AG08396 (cell line): ENCODE data around the gene PCGF3.
"Not testable (repeated sequence)": the region's sequence is repeated elsewhere in the genome, so short reads cannot be mapped to it uniquely, and the experiment has no call there.

Source experiments
- DNase-seq: peaks from one replicate; pipeline ENCODE4 v3.0.0; 2012; ENCODE audit warnings: low spot score, mixed read lengths

PCGF3 gene

DNA sequence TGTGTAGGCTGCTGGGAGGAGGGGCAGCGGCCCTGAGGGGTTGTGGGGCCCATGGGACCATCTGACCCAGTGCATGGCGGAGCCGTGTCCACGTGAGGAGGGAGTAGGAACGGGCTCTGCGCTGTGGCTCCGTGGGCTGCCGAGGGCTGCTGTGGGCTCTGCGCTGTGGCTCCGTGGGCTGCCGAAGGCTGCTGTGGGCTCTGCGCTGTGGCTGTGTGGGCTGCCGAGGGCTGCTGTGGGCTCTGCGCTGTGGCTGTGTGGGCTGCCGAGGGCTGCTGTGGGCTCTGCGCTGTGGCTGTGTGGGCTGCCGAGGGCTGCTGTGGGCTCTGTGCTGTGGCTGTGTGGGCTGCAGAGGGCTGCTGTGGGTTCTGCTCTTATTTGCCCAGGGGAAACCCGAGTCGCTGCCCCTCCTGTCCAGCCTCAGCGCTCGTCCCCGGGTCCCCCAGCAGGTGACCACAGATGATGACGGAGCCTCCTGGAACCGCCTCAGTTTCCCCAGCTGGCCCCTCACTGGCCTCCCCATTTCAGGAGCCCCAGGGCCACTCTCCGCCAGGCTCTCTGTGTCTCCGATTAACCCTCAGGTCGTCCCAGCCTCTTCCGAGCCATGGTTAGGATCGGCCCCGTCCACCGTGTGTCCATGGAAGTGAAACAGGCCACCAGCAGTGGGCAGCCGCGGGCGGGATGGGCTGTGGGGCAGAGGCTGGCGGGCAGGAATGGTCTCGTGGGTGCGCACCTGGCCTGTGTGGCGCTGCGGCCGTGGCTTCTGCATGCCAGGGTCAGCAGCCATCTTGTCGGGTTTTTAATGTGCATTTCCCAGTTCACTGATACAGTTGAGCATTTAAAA is 20.0 kb downstream of the PCGF3 start:
- DNase-seq: no peak

DNA sequence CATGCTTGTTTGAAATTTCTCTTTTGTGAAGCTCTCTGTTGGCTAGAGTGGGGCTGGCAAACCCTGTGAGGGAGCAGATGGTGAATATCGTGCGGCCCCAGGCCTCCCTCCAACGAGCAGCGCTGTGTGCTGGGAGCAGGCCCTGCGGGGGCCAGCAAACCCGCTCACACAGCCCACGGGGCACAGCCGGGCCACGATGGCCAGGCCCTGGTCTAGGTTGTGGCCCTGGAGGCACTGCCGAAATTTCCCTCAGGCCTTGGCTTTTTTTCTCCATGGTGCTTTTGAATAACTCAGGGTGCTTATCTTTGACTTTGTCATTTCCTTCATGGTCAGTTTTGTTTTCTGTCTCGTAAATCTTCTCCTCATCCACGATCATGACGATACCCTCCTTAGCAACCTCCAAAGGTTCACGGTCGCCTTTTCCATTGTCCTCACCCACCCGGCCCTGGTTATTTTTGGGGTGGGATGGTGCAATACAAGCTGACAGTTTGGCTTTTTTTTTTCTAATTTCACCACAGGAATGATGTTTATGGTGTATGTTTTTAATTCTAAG is 20.7 kb downstream of the PCGF3 start:
- peak; percentile 70 for DNase-seq

DNA sequence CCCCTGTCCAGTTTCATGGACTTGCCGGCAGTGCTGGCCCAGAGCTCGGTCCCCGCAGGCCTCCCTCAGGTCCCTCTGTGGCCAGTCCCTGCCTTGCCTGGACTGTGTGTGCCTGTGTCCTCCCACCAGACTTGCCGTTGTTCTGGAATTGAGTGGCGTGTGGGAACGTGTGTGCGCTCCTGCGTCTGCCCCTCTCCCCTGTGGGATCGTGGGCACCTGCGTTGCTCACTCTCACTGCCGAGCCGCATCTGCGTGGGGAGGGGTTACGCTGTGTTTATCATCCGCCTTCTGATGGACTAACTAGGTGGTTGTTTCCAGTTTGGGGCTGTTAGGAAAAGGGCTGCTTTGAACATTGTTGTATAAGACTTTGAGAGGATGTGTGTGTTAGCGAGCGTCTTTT is 21.2 kb downstream of the PCGF3 start:
- DNase-seq: no peak

DNA sequence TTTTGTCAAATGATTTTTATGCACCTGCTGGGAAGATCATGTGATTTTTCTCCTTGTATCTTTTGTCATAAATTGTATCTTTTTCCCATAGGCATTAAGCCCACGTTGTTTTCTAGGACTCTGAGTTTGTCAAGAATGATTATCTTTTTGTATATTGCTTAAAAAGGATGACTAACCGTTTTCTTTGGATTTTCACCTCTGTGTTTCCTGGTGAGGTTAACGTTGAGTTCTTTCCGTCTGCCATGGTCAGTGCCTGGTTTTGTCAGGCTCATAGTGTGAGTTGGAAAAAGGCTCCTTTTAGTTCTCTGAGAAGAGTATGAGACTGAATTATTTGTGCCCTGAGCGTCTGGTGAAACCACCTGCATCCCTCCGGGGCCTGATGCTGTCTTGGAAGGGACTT is 21.9 kb downstream of the PCGF3 start:
- DNase-seq: no peak

DNA sequence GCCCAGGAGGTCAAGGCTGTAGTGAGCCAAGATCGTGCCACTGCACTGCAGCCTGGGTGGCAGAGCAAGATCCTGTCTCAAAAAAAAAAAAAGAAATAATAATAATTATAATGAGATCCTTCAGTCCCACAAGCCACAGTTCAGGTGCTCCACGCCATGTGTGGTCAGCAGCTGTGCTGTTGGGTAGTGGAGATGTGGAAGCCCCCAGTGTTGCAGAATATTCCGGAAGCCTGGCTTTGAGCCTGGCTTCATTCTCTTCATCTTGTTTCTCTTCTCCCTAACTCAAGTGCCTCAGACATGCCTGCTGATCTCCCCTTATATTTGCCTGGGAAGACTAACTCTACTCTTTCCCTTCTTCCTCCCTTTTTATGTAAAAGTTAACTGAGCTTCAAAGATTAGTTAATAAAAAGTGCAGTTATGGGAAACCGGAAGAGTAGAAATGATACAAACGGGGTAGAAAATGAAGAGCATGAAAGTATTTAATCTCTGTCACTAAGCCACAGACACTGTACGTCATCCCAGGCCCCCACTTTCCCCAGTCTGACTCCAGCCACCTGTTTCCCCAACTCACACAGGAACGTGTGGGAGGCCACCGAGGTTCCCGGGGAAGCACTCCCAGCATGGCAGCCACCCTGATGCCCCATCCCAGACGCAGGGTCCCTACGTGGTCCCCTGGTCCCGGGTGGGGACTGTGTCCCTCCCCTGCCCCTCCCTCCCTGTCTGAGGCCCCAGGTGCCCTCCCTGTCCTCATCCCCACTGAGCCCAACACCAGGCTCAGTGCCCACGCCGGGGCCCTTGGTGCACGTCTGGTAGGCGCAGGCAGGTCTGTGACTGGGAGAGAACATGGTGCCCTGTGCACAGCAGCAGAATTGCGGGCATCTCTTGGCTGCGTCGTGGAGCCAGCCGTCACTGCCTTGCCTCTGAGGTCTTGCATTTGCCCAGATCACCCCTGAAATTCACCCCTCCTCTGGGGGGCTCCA is 24.0 kb downstream of the PCGF3 start:
- no peak for DNase-seq

DNA sequence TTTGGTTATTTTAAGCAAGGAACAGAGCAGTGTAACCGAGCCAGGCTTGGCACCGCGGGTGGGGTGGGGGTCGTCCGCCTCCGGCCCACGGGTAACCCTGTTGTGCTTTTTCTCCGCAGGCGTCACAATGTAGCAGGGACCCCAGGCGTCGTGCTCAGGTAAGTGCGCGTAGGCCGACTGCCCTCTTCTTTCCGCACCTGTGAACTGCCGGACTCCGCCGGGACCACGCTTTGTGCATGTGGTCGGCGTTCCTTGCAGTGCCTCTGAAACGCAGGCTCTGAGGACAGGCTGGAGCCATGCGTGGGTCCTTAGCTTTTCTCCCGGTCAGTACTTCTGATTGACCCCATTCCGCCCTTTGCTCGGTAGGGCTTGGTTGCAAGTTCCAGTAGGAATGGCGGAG is 24.9 kb downstream of the PCGF3 start:
- DNase-seq: no peak

DNA sequence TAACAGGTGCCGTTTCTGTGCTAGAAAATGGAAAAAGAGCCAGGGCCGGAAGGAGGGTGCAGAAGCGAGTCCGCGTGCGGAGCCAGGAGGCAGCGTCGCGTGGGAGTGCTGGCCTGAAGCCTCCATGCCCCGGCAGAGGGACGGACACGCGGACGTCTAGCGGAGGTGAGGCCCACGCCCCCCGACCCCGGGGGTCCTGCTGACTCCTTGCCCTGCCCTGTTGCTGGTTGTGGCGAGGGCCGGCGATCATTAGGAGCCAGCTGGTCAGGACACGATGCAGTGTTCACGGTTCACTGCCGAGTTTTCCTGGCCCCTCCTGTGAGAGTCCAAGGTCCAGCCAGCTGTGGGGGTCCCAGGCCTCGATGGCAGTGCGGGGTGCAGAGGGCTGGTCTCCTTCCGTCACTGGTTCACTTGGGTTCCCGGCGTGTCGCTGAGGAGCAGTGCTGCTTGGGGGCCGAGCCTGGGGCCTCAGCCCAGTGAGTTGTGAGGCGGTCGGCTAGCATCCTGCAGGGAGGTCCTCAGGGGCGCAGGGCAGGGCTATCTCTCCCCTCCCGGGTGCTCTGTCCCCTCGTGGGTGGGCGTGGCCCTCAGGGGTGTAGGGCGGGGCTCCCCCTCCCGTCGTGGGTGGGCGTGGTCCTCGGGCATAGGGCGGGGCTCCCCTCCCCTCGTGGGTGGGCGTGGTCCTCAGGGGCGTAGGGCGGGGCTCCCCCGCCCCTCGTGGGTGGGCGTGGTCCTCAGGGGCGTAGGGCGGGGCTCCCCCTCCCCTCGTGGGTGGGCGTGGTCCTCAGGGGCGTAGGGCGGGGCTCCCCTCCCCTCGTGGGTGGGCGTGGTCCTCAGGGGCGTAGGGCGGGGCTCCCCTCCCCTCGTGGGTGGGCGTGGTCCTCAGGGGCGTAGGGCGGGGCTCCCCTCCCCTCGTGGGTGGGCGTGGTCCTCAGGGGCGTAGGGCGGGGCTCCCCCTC is 25.6 kb downstream of the PCGF3 start:
- DNase-seq: not testable (repeated sequence)

DNA sequence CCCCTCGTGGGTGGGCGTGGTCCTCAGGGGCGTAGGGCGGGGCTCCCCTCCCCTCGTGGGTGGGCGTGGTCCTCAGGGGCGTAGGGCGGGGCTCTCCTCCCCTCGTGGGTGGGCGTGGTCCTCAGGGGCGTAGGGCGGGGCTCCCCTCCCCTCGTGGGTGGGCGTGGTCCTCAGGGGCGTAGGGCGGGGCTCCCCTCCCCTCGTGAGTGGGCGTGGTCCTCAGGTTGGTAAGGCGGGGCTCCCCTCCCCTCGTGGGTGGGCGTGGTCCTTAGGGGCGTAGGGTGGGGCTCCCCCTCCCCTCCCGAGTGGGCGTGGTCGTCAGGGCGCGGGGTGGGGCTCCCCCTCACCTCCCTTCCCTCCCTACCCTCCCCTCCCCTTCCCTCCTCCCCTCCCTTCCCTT is 26.3 kb downstream of the PCGF3 start:
- DNase-seq: not testable (repeated sequence)

DNA sequence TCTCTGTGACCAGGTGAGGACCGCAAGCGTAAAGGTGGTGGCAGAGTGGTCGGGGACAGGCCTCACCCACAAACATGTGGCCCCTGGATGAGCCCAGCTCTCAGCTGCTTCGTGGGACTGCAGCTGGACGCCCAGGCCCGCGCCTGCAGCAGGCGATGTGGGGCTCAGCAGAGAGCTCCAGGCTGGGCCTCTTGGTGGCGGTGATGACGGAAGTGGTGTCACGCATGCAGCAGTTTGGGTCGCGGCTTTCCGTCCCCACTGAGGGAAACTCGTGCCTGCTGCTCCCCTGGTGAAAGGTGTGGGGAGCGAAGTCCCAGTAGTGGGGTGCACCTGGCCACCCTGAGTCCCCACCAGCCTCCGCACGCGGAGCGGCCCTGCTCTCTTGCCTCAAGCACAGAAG is 26.9 kb downstream of the PCGF3 start:
- no peak for DNase-seq

DNA sequence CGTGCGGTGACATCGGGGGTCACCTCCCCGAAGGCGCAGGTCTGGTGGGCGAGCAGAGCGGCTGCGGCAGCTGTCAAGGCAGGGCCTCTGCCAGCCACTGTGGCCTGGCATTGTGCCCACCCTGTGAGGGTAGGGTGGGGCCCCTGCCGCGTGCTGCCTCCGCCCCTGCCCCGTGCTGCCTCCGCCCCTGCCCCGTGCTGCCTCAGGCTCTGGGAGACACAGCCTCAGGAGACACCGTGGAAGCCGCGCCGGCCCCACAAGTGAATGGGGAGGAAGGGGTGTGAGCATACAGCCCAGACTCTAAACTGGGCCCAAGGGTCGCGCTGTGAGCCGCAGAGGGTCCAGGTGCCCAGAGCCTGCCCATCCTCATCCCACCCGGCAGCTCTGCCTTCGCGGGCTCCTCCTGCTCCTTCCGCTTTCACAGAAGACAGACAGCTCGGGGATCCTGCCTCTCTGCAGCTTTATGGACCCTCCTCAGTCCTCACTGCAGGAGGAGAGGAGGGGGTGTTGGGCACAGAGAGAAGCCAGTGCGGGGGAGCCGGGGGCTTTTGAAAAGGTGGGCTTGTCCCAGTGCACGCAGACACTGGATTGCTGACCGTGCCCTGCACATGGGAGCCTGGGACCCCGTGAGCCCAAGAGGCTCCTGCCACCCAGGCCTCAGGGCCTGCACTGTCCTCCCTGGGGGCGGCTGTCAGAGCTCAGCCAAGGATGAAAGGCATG is 27.4 kb downstream of the PCGF3 start:
- no peak for DNase-seq

DNA sequence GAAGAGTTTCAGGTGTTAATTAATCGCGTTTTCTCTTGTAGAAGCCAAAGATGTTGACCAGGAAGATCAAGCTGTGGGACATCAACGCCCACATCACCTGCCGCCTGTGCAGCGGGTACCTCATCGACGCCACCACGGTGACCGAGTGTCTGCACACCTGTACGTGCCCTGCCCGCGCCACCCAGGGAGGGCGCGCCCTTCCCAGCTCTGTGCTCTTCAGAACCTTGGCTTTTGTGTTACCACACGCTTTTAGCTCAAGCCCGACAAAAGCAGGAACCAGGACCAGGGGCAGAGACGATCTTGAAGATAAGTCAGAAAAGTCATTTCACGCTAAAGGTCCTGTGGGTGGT is 28.0 kb downstream of the PCGF3 start:
- no peak for DNase-seq

DNA sequence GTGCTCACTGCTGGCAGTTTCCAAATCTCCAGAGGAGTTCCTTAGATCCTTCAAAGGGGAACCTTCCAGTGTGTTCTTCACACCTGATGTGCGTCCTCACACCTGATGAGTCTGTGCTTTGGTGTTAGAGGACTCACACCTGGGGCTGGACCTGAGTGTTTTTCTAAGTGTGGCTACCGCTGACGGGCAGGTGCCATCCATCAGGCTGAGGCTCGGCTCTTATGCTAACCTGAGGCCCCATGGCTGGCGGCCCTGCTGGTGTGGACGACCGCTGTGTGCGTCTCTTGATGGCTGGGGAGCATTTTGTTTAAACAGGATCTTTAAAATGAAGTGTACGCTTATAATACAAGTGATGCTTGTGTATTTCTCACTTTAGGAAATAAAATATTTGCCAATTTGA is 28.4 kb downstream of the PCGF3 start:
- no peak for DNase-seq

DNA sequence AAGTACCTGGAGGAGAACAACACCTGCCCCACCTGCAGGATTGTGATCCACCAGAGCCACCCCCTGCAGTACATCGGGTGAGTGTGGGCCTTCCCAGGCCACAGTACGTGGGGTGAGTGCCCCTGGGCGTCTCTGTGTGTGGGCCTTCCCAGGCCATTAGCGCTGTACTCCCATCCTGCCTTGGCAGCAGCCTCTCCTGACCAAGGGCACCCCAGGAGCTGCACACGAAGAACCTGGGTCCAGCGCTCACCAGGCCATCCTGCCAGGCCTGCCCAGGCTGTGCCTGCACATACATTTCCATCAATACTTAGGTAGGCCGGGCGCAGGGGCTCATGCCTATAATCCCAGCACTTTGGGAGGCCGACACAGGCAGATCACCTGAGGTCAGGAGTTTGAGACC is 29.3 kb downstream of the PCGF3 start:
- DNase-seq: no peak

DNA sequence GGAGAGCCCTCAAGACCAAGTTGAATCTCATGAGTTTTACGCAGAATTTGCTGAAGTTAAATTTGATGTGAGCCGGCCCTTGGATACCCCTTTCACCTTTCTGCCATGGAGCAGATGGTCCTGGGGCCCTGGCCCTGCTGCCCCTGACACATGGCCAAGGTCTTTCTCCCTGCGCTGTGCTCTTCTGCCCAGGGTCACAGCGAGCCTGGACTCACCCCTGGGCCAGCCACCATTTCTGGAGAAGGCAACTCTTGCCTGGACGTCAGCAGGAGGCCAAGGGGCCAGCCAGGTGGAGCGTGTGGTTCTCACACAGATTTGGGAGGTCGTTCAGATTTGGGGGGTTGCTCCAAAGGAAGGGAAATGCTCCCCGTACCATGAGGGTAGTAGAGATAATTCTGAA is 30.0 kb downstream of the PCGF3 start:
- no peak for DNase-seq

DNA sequence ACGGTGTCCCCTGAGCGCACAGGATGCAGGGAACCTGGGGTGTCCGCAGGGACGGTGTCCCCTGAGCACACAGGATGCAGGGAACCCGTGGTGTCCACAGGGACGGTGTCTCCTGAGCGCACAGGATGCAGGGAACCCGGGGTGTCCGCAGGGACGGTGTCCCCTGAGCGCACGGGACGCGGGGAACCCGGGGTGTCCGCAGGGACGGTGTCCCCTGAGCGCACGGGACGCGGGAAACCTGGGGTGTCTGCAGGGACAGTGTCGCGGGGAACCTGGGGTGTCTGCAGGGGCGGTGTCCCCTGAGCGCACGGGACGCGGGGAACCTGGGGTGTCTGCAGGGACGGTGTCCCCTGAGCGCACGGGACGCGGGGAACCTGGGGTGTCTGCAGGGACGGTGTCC is 30.9 kb downstream of the PCGF3 start:
- DNase-seq: not testable (repeated sequence)

DNA sequence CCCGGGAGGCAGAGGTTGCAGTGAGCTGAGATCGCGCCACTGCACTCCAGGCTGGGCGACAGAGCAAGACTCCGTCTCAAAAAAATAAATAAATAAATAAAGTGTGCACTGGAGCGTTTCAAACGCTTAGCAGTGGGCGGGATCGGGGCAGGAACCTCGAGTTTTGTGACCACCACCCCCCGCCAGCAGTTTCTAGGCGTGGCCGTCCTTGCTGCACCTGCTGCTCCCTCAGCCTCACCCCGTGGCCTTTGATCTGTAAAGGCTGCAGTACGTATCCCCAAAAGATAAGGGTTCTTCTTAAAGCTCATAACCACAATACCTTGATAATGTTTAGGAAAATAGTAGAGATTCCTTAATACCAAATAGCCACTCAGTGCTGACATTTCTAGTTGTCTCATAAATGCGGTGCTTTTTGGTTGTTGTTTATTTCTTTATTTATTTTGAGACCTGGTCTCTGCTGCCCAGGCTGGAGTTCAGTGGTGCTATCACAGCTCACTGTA is 33.2 kb downstream of the PCGF3 start:
- no peak for DNase-seq

DNA sequence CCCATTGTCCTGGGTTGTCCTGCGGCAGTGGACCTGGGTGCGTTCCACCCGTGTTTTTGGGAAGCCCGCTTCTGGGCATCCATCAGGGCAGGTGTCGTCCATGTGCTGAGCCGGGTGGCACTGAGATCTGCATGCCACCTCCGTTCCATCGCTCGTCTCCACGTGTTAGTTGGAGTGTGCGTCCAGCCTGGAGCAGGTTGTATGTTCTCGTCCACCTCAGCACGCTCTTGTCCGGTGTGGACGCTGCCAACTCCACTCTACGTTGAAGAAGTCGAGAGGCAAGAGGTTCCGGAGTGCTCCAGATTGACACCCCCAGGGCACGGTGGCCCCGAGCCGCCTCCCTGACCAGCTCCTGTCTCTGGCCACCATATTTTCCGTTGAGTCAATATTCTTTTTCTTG is 33.9 kb downstream of the PCGF3 start:
- DNase-seq: no peak

DNA sequence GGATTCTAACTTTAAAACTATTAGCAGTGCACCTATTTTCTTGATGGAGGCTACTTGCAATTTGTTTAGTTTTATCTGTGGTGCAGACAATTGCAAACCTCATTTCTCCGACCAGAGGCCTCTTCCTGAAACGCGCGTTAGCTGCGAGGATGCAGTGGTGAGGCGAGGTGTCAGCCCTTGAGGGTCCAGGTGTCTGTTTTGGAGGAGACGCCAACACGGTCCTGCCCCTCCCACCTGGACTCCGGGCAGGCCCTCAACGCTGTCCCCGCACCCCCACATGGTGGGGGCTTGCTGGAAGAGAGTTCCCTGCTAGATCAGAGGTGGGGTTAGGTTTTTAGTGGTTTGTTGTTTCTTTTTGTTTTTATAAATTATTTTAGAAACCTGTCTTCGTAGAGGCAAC is 34.4 kb downstream of the PCGF3 start:
- DNase-seq: no peak

DNA sequence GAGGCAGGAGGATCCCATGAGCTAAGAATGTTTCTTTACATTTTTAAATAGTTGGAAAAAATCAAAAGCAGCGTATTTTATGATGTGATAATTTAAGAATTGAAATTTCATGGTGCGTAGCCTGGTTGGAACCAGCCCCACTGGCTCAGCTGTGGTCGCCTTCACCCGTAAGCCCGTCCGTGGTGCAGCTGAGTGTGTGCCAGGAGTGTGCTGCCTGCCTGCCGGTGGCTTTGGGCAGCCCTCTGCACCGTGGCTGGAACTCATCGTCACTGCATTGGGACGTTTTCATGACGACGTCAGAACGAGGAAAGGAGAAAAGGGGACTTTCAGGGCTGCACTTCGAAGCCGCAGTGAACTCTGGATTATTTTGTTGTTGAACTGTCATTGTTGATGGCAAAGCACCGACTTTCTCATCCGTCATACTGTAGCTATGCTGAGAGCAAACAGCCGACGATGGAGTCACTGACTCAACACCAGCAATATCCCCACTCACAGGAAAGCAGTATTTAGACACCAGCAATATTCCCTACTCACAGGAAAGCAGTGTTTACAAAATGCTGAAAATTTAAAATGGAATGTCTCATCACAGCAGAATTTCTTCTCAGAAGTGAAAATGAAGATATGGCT is 35.1 kb downstream of the PCGF3 start:
- peak; percentile 83 for DNase-seq

DNA sequence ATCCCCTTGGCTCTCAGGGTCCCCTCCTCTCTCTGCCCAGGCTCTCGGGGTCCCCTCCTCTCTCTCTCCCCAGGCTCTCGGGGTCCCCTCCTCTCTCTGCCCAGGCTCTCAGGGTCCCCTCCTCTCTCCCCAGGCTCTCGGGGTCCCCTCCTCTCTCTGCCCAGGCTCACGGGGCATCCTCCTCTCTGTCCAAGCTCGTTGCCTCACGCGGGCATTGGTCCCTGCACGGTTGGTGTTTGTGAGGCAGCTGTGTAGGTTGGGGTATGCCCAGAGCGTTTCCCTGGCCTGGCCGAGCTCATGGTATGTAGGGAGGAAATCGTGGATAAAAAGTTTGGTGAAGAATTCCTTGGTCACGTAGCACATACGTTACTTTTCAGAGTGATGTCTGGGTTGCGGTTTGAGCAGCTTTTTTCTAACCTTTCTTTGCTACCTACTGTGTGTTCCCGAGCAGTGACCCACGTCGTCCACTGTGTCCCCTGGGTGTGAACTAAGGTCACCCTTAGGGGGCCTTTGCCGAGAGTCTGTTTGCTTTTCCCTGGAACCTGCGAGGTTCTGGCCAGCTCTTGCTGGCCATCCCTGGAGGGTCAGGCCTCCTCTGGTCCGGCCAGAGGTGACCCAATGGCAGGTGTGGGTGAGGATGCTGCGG is 36.6 kb downstream of the PCGF3 start:
- no peak for DNase-seq
